Stimulated activated memory B cell treated with anti-CD40 and anti-IgM and Interleukin-4, amounts not matched to agents 10 μg/mL and 1 μg/mL and 100 μg/mL, for 72 hours (primary cell): ENCODE measurements around the gene DCLK1.

Source experiments
- ATAC-seq: fragments of 150-1000 bp; cut with Tn5 transposase; 2 replicates; pipeline ENCODE4 v1.10.0; 2021
- H3K27ac Mint-ChIP-seq: one replicate; pipeline ENCODE4 v1.8.0; 2022; ENCODE audit warnings: mild to moderate bottlenecking, mixed read lengths
- H3K27me3 Mint-ChIP-seq: one replicate; pipeline ENCODE4 v1.8.0; 2022; ENCODE audit warnings: mixed read lengths
- H3K36me3 Mint-ChIP-seq: one replicate; pipeline ENCODE4 v1.8.0; 2022; ENCODE audit warnings: mixed read lengths
- H3K4me1 Mint-ChIP-seq: one replicate; pipeline ENCODE4 v1.8.0; 2022; ENCODE audit warnings: mixed read lengths
- H3K4me3 Mint-ChIP-seq: one replicate; pipeline ENCODE4 v1.8.0; 2022; ENCODE audit warnings: mild to moderate bottlenecking, moderate library complexity, mixed read lengths
- H3K9me3 Mint-ChIP-seq: one replicate; pipeline ENCODE4 v1.8.0; 2022; ENCODE audit warnings: mixed read lengths

The DCLK1 gene

GRCh38 chr13:35797991-35798390 is 333.2 kb downstream of the DCLK1 start:
- Mint-ChIP-seq H3K9me3 (no peaks in the 10 kb centered on the region), H3K27ac (no peak overlapping the region), H3K27me3 (no peaks in the 10 kb centered on the region), H3K4me3 (no peak overlapping the region), H3K4me1 (no peaks in the 10 kb centered on the region), H3K36me3 (no peaks in the 10 kb centered on the region)
- no peak for ATAC-seq

DNA sequence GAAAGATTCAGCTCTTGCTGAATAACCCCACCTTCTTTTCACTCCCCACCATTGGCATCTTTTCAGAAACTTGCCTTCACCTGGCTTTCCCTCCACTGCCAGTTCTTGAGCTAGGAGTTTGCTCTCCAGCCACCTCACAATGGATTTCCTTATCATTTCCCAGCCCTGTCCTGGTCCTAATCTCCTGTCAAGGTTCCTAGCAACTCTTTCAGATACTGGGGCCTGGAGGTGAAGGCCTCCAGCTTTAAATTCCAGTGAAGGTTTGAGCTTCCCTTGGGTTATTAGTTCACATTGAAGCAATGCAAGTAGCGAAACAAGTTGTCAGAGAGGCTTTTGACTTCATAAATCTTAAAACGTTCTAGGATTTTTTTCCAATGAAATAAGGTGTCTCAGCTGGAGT is 333.9 kb downstream of the DCLK1 start:
- ATAC-seq, result no peak
- no peaks in the 10 kb centered on the region for H3K4me1 Mint-ChIP-seq
- no peaks in the 10 kb centered on the region for H3K9me3 Mint-ChIP-seq
- no peaks in the 10 kb centered on the region for H3K27me3 Mint-ChIP-seq
- H3K36me3 Mint-ChIP-seq, result no peaks in the 10 kb centered on the region
- H3K4me3 Mint-ChIP-seq, result no peak overlapping the region
- no peak overlapping the region for H3K27ac Mint-ChIP-seq

GRCh38 chr13:35796623-35797022 is 334.6 kb downstream of the DCLK1 start:
- H3K4me3 Mint-ChIP-seq, result no peak overlapping the region
- no peaks in the 10 kb centered on the region for H3K36me3 Mint-ChIP-seq
- ATAC-seq, result no peak
- no peak overlapping the region for H3K27ac Mint-ChIP-seq
- no peaks in the 10 kb centered on the region for H3K27me3 Mint-ChIP-seq
- no peaks in the 10 kb centered on the region for H3K4me1 Mint-ChIP-seq
- H3K9me3 Mint-ChIP-seq, result no peaks in the 10 kb centered on the region

GRCh38 chr13:35794734-35795389 is 336.3 kb downstream of the DCLK1 start:
- Mint-ChIP-seq H3K27me3 (no peaks in the 10 kb centered on the region), H3K4me3 (no peak overlapping the region), H3K9me3 (no peaks in the 10 kb centered on the region), H3K36me3 (no peaks in the 10 kb centered on the region), H3K4me1 (no peaks in the 10 kb centered on the region), H3K27ac (no peak overlapping the region)
- no peak for ATAC-seq

DNA sequence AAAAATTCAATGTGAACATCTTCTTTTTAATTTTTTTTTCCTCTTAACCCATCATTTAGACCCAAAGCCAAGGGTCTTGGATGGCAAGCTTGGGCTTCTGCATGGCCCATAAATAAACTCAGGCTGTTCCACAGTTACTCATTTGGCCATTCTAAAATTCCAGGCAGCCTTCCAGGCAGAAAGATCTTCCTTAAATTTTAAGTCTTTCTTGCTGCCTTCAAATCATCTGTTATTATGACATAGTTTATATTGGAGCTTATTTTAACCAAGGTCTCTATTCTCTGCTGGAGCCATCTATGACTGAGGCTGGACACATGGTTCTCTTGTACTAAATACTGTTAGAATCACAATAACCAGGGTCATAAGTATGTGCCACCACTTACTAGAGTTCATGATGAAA is 337.4 kb downstream of the DCLK1 start:
- no peak overlapping the region for H3K4me3 Mint-ChIP-seq
- no peaks in the 10 kb centered on the region for H3K36me3 Mint-ChIP-seq
- ATAC-seq, result no peak
- H3K27ac Mint-ChIP-seq, result no peak overlapping the region
- H3K27me3 Mint-ChIP-seq, result no peaks in the 10 kb centered on the region
- no peaks in the 10 kb centered on the region for H3K4me1 Mint-ChIP-seq
- no peaks in the 10 kb centered on the region for H3K9me3 Mint-ChIP-seq

- H3K27ac Mint-ChIP-seq, result no peak overlapping the region
- no peaks in the 10 kb centered on the region for H3K4me1 Mint-ChIP-seq
- no peaks in the 10 kb centered on the region for H3K9me3 Mint-ChIP-seq
- no peak overlapping the region for H3K4me3 Mint-ChIP-seq
- H3K36me3 Mint-ChIP-seq, result no peaks in the 10 kb centered on the region
- ATAC-seq, result no peak
- H3K27me3 Mint-ChIP-seq, result no peaks in the 10 kb centered on the region
Measured at GRCh38 chr13:35792911-35793310, 338.3 kb downstream of the DCLK1 start.

- H3K27ac Mint-ChIP-seq, result no peak overlapping the region
- no peaks in the 10 kb centered on the region for H3K9me3 Mint-ChIP-seq
- no peaks in the 10 kb centered on the region for H3K36me3 Mint-ChIP-seq
- H3K4me3 Mint-ChIP-seq, result no peak overlapping the region
- H3K27me3 Mint-ChIP-seq, result no peaks in the 10 kb centered on the region
- ATAC-seq, result no peak
- H3K4me1 Mint-ChIP-seq, result no peaks in the 10 kb centered on the region
Measured at GRCh38 chr13:35792021-35792420, 339.2 kb downstream of the DCLK1 start.

GRCh38 chr13:35791184-35791851 is 339.9 kb downstream of the DCLK1 start:
- H3K4me3 Mint-ChIP-seq, result no peak overlapping the region
- no peak overlapping the region for H3K27ac Mint-ChIP-seq
- H3K27me3 Mint-ChIP-seq, result no peaks in the 10 kb centered on the region
- no peaks in the 10 kb centered on the region for H3K9me3 Mint-ChIP-seq
- H3K36me3 Mint-ChIP-seq, result no peaks in the 10 kb centered on the region
- no peak for ATAC-seq
- no peaks in the 10 kb centered on the region for H3K4me1 Mint-ChIP-seq

GRCh38 chr13:35789335-35790165 is 341.6 kb downstream of the DCLK1 start:
- H3K27ac Mint-ChIP-seq, result no peak overlapping the region
- no peaks in the 10 kb centered on the region for H3K27me3 Mint-ChIP-seq
- no peaks in the 10 kb centered on the region for H3K9me3 Mint-ChIP-seq
- H3K4me1 Mint-ChIP-seq, result no peaks in the 10 kb centered on the region
- H3K4me3 Mint-ChIP-seq, result no peak overlapping the region
- H3K36me3 Mint-ChIP-seq, result no peaks in the 10 kb centered on the region
- ATAC-seq, result no peak

DNA sequence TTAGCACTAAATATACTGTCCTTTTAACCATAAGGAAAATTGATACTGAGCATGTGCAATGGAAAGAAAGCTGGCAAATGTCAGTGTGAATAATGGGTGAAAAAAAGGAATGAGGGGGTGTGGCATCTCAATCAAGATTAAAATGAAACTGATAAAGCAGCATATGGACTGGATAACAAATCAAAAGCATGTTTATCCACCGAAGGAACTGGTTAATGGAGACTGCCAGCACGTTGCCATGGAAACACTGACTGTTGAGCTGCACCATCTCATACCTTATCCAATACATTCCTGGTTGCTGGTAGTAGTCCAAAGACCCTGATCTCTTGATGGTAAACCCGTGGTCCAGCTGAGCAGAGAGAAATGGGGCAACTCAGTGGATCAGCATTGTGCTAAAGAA is 343.2 kb downstream of the DCLK1 start:
- ATAC-seq, result no peak
- Mint-ChIP-seq H3K36me3 (no peaks in the 10 kb centered on the region), H3K9me3 (no peaks in the 10 kb centered on the region), H3K27ac (no peak overlapping the region), H3K4me1 (no peaks in the 10 kb centered on the region), H3K4me3 (no peak overlapping the region), H3K27me3 (no peaks in the 10 kb centered on the region)

DNA sequence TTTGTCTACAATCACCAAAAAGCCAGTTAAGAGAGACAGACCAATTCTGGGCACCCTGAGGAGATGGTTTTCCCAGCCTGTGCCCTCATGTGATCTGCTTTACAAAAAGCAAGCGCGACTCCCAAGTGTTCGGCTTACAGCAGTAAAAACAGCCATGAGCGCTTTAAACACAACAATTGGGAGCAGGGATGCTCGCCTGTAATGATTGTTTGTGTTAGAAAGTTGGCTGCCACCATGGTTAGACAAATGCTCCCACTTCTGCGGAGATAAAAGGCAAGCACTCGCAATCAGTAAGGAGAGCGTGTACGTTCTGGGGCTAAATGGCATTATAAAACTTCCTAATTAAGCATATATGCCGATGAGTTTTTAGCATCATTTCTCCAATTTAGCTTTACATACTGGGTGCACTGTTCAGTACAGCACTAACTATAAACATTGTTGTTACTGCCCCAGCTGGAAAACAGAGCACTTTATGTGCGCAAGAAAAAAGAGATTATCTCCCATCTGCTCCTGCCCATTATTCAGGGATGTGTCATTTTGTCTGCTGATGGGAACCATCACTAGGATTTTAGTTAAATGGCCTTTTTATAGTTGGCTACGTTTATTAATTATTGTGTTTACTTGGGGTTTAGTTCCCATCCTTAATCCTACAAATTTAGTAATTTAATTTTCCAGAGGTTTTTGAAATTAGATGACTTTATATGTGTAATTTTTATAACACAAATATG is 345.4 kb downstream of the DCLK1 start:
- no peak for ATAC-seq
- Mint-ChIP-seq H3K27me3 (no peaks in the 10 kb centered on the region), H3K9me3 (no peaks in the 10 kb centered on the region), H3K4me3 (no peak overlapping the region), H3K4me1 (no peaks in the 10 kb centered on the region), H3K36me3 (no peaks in the 10 kb centered on the region), H3K27ac (no peak overlapping the region)

DNA sequence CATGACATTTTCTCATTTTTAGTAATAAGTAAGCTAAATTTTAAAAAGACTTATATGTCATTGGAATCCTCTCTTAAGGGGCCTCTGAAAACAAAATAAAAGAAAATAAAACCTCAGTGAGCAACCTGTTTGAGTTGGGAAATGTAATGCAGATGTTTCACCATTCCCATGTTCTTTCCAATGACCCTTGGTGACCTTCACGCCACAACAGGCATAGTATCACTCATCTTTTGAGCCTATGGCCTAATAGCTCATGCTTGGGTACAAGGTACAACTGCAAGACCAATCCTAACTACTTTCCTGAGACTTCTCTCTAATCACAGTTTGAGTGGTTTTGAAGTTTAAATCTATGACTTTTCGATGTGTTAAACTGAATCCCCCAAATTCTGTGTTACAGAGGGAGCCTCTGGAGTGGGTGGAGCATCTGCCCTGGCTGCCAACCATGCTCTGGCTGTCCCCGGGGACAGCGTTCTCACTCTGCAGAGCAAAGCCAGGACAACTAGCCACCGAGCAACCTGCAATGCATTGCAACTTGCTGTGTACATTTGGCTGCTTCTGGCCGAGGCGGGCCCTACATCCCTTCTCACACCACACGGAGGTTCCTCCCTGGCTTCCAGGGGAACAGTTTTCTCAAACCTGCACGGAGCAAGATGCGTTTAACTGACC is 346.8 kb downstream of the DCLK1 start:
- ATAC-seq, result no peak
- Mint-ChIP-seq H3K27me3 (no peaks in the 10 kb centered on the region), H3K4me1 (no peaks in the 10 kb centered on the region), H3K27ac (no peak overlapping the region), H3K4me3 (no peak overlapping the region), H3K9me3 (no peaks in the 10 kb centered on the region), H3K36me3 (no peaks in the 10 kb centered on the region)

DNA sequence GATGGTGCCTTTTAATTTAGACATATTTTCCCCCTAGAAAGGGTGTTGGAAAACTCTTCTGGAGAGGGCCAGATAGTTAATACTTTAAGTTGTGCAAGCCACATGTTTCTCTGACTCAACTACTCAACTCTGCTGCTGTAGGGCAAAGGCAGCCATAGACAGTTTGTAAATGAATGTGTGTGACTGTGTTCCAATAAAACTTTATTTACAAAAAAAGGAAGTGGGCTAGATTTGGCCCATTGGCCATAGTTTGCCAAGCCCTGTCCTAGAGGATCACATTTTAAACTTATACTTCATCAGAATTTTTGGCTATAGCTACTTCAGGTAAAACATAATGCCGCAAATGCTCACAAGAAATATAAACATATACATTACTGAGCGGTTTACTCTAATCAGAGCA is 348.4 kb downstream of the DCLK1 start:
- Mint-ChIP-seq H3K4me3 (no peak overlapping the region), H3K9me3 (no peaks in the 10 kb centered on the region), H3K27ac (no peak overlapping the region), H3K27me3 (no peaks in the 10 kb centered on the region), H3K4me1 (no peaks in the 10 kb centered on the region), H3K36me3 (no peaks in the 10 kb centered on the region)
- ATAC-seq, result no peak

DNA sequence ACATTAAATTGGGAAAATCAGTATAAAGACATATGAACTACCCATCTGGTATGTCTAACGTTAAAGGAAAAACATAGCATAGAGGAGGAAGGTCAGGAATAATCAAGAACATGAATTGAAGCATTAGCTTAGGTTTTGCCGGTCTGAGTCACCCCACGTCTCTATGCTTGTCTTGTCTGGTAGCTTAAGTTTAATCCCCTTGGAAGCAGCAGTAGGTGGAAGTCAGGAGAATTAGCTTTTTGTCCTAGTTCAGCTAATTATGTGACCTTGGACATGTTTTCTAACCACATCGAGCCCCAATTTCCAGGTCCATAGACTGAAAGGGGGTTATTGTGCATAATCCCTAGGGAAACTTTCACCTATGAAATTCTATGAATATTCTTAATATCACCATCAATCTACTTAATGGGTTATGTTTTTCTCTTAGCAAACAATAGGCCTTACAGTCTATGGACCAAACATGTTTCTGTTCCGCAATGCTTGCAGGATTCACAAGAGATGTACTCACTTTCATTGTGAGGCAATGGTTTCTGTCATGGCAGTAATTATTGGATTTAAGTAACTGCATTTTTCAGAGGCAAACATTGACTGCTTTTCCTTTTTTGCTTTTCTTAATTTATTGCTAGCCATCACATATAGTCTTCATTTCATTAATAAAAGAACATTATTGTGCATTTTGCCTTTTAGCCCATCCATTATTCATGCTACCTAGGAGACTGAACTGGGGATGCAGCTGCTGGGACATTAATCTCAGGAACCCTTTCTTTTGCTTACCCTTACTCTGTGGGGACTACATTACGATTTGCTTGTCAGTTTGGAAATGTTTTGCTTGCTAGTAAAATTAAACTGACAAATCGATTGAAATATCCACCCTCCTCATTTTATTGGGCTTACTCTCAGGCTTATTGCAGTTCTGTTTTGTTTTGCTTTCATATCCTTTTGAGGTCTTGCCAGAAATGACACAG is 349.9 kb downstream of the DCLK1 start:
- no peaks in the 10 kb centered on the region for H3K36me3 Mint-ChIP-seq
- no peak overlapping the region for H3K4me3 Mint-ChIP-seq
- H3K27me3 Mint-ChIP-seq, result no peaks in the 10 kb centered on the region
- no peak overlapping the region for H3K27ac Mint-ChIP-seq
- H3K4me1 Mint-ChIP-seq, result no peaks in the 10 kb centered on the region
- no peaks in the 10 kb centered on the region for H3K9me3 Mint-ChIP-seq
- ATAC-seq, result no peak
